Stimulated activated CD4-positive, alpha-beta T cell treated with anti-CD3 and anti-CD28 coated beads, Interleukin-1b, Interleukin-23, amount 100 ng/mL, for 48 hours (primary cell): Measurements from ENCODE around the gene PPM1H.
"Not testable (repeated sequence)": the region's sequence is repeated elsewhere in the genome, so short reads cannot be mapped to it uniquely, and the experiment has no call there.

Experiments used
- DNase-seq: peaks from one replicate; pipeline ENCODE4 v3.0.0-alpha.2; 2020

The PPM1H gene

GRCh38 chr12:62942316-62942715, 7.4 kb upstream of the PPM1H start:
- DNase-seq = not testable (repeated sequence)

DNA sequence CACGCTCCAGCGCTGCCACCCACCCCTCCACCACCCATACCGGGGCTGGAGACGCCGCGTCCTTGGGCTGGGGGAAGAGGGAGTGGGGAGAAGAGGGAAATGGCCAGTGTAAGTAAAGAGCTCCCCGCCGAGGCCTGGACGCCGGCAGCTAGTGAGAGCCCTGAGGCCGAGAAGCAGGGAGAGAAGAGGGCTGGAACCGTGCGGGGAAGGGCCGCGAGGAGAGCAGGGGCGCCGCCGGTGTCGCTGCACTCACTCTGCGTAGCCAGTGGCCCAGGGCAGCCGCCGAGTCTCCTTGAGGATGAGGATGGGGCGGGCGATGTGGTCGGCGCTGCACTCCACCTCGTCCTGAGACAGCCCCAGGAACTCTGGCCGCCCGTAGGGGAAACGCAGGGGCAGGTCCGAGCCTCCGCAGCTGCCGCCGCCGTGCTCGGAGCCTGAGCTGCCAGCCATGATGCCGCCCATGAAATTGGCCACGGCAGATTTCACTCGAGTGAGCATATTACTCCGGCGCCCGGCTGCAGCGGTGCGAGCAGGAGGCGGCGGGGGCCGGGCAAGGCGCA, 631 bp downstream of the PPM1H start:
- no peak for DNase-seq

- DNase-seq = no peak
These were observed 1.2 kb downstream of the PPM1H start for GRCh38 chr12:62933602-62934238.

DNA sequence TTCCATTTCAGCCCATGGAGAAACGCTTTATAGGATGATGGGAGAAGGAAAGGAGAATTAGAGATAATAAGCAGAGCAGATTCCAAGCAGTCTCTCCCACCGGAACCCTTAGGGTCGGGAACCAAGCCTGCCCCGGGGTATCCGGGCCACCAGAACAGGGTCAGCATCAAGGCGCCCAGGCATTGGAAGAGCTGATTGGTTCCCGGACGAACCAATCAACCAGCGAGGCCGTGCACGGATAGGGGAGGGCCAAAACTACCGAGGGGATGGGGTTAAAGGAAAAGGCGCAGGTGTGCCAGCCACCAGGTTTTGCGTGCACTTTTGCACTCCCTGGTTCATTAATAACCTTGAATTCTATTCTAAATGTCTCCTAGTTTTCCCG, 1.7 kb downstream of the PPM1H start:
- no peak for DNase-seq

DNA sequence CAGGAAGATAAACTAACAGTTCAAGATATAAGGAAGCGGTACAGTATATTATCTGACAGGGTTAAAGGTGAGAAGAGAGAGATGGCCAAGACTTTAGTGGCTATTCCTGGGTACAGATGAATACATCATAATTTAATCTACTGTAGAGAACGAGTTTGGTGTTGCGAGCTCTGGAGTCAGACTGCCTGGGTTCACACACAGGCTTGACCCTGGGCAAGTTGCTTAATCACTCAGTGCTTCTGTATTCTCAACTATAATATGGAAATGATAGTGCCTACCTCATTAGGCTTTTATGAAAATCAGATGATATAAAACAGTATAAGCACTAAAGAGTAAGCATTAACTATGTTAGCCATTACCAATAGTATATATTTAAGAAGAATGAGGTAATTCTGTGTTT, 3.5 kb downstream of the PPM1H start:
- no peak for DNase-seq

GRCh38 chr12:62930546-62931425, 4.2 kb downstream of the PPM1H start:
- no peak for DNase-seq

DNA sequence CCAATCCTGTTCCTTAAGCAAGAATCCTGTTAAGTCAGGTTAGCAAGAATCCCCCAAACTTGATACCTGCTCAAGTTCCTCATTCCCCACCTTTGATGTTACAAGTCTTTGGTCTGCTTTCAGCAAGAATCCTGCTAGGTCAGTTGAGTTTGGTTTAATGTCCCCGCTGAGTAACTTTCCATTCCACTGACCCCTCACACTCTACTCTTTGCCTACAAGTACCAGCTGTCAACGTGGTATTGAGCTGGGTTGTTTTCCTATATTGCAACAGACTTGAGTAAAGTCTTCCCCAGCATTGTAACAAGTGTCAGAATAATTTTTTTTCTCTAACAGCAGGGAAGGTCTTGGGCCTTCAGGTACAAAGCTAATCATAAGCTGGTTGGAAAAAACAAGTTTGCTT, 6.3 kb downstream of the PPM1H start:
- DNase-seq = no peak

DNA sequence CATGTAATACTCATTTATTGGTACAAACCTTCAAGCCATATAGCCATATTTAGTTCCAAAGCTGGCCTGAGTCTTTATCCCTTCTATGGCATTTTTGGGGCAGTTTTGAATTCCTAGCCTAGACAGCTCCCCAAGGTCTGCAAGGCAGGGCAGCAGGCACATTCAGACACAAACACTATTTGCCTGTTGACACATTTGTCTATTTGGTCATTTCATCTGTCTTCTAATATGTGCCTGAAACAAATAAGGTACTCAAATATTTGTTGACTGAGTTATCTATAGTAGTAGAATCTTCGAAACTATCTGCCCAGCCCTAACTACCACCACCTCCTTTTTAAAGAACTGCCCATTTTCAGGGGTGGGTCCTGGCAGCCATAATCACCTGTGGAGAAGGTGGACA, 9.3 kb downstream of the PPM1H start:
- DNase-seq = no peak

GRCh38 chr12:62924084-62924483, 10.9 kb downstream of the PPM1H start:
- DNase-seq = no peak

- DNase-seq = no peak
These were observed 12.4 kb downstream of the PPM1H start for GRCh38 chr12:62922539-62922938.

DNA sequence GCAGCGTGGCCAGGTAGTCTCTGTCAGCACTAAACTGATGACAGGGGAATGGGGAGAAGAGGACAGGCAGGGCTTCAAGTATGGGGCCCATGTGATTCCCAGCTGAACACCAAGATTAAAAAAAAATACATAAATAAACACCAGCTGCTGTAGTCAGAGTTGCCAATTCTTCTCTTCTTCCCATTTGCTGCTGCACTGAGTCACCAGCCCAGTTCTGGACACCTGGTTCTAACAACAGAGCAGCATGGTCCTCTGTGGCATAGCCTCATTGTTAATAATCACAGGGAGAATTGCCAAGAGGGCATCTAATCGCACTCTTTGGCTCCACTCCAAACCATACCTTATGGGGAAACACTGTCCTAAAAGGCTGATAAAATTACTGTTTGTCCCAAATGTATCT, 15.1 kb downstream of the PPM1H start:
- DNase-seq = no peak

DNA sequence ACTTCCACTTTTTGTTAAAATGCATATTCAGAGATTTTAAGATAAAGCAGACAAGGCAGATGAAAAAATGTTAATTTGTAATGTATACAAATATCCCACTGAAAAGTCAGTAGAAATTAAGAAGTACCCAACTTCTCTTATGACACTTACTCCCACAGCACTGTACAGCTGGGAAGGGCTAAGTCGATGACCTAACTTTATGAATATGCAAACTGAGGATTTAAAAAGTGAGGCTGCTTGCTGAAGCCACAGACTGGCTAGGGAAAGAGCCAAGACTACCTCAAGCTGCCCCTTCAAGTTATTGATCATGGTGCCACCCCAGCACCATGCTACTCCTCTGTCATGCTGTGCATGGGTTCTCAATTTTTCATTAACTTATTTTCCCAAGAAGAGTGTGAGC, 17.0 kb downstream of the PPM1H start:
- no peak for DNase-seq

GRCh38 chr12:62916632-62917425, 18.1 kb downstream of the PPM1H start:
- no peak for DNase-seq

DNA sequence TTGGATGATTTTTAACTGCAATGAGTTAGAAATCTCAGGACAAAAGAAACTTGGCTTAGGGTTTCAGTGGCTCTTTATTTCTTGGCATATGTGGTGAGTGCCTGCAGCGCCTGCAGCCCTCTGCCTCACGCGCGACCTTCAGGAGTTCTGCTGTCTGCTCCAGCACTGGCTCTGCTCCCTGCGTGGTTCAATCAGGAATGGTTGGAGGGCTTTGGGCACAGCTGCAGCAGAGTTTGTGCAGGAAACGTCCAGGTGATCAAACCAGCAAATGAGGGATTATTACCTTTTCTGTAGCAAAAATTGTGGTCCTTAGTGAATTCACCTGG, 19.8 kb downstream of the PPM1H start:
- no peak for DNase-seq

DNA sequence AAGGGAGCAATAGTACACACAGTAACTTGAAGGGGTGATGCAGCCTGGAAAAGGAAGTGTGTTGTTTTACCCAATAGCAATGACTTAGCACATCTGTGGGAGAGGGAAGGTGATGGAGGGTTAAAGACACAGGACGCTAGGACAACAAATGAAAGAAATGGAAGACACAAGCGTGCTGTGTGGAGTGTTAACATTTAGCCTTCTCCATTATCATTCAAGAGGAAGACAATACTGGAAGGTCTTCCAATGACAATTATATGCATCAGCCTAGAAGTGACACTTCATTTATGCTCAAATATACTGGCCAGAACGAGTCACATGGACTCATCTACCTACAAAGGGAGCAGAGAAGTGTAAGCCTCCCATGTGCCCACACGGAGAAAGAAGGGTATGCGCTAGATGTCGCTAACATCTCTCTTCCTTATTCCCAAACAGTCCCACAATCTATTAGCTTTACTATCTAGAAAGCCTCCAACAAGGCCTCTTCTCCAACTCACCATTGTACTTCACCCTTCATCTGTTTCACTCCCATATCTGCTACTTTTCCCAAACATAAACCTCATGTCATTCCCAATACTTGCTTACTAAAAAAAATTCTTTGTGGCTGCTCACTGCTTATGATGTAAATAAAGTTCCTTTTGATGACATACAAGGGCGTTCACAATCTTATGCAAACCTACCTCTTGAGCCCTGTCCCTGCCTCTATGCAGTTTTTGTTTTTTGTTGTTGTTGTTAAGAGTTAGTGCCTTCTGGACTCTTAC, 20.3 kb downstream of the PPM1H start:
- DNase-seq = no peak

DNA sequence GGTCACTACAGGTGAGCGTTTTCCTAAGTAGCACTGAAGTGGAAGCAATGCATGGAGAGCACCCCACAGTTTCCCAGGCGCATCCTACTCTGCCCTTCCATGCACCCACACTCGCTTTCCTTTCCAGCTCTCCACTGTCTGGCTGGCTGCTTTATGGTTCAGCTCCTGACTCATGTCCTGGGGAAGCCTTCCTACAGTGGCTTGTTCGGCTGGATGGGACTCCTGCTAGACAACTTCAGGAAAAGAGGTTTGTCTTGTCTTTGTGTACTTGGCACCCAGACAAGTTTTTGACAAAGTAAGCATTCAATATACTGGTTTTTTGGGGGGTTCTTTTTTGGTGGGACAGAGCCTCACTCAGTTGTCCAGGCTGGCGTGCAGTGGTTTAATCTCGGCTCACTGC, 21.6 kb downstream of the PPM1H start:
- DNase-seq = no peak

- DNase-seq = no peak
These were observed 22.3 kb downstream of the PPM1H start for GRCh38 chr12:62912644-62913043.

GRCh38 chr12:62911286-62911685, 23.7 kb downstream of the PPM1H start:
- DNase-seq = no peak

DNA sequence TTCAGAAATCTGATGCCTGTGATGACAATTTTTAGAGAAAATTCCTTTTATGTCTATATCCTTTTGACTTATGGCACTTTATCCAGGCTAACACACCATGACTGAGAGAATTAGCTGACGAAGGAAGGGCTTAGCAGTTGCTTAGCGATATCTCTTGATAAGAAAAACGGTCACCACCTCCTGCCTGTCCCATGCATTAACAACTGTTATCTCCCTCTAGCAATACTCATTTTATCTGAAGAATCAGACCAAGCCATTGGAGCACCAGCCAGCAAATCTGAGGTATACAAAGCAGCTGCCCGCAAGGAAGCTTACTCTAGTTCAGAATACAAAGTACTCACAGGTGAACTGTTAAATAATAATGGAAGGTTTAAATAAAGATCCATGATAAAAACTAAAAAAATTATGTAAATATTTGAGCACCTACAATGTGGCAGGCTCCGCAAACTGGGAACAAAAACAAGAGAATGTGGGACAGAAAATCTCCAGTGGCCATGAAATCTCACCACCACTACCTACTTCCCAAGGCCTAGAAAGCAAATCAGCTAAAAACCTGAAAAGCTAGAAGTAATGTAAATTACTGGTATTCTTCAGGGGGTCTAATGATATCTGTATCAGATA, 24.3 kb downstream of the PPM1H start:
- DNase-seq = no peak

DNA sequence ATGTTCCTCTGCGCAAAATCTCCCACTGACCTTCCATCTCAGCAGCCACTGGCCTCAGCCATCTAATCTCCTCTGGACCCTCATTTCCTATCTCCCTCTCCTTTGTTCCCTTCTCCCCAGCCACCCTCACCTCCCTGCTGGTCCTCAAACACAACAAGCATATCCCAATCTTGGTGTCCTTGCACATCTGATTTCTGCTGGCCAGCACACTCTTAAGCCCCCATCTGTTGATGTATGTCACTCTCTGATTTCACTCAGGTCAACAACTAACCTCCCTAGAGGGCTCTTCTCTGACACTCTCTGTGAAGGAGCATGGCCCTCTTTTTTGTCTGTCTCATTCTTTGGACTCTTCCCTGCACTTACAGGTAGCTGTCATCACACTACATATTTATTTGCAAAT, 25.6 kb downstream of the PPM1H start:
- no peak for DNase-seq

GRCh38 chr12:62908674-62909073, 26.3 kb downstream of the PPM1H start:
- no peak for DNase-seq

GRCh38 chr12:62907561-62907960, 27.4 kb downstream of the PPM1H start:
- DNase-seq = no peak
